Measurements from ENCODE around the gene NCOA7.
"Not testable (repeated sequence)": the region's sequence is repeated elsewhere in the genome, so short reads cannot be mapped to it uniquely, and the experiment has no call there.

Gene NCOA7

DNA sequence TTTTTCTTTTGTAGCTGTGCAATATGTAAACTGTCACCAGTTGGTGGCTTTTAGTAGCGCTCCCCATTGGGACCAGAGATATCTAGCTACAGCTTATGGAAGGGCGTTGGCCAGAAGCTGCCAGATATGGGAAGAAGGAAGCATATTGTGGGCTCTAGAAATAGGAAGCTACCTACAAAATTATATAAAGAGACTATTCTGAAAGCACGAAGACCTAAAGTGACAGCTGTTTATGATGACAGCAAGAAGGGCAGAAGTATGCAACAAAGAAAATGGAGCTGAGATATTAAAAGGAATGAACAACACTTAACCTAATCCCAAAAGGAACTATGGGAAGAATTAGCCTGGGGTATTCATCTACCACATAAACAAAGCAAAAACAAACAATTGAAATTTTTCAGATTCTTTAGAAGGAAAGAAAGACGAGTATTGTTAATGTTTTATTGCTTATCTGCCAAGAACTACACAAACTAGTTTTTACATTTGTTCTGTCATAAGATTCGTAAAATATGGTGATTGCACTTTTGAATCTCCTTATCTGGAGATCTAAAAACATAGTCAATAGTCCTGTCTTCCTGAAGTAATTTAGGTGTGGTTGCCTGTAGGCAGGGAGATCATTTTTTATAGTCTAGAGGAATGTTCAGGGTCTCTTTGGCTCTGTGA is 81.6 kb downstream of the NCOA7 start:
- DNase-seq: no peak

DNA sequence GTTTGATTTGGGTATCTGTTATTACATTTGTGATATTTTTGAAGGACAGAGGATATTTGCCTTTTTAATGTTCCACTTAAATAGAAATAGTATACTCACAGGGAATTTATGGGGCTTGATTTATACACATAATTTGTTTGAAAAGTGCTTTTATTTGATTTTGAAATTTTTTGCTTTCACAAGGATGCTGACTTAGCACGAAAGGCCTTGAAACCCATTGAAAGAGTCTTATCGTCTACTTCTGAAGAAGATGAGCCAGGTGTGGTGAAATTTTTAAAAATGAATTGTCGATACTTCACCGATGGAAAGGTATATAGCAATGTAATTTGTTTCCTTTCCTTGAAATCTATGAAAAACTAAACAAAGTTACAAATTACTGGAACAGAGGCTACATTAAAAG is 91.5 kb downstream of the NCOA7 start:
- DNase-seq: no peak

DNA sequence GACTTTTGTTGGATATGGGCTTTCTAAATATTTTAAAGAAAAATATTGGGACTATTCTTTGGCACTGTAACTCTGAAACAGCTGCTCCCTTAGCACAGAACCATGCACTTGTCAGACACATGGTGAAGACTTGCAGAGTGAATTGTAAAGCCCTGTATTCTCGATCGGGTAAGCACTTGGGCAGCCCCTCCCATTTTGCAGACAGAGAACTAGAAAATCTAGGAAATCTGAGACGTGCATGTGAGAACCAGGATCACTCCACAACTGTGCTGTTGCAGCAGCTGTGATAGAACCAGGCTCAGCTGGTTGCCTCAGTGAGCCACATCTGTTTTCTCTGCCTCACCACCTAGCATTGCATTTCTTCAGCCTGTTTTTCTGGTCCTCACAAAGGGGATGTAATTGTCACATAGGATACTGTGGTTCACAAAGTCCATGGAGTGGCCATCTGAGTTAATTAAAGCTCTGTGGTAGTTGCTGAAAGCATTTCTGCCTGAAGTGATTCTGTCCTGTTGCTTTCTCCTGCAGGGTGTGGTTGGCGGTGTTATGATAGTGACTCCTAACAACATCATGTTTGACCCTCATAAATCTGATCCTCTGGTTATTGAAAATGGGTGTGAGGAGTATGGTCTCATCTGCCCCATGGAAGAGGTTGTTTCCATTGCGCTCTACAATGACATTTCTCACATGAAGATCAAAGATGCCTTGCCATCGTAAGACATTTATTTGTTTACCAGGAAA is 94.0 kb downstream of the NCOA7 start:
- DNase-seq: no peak

DNA sequence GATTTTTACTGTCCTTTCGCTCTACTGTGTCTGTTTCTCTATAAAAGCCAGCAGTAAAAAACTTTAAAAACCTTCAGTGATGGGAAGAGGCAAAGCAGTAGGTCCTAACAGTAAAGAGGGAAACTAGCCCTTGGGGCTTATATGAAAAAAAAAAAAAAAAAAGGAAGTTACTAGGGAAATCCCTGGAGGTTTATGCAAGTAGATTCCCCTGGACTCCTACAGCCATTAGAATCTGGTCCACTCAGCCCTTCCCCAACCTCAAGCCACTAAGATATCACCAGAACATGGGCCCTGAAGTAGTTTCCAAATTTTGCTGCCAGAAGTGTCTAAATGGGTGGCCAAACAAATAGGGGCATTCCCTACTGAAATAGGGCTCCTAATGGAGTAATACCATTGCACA is 95.3 kb downstream of the NCOA7 start:
- no peak for DNase-seq

DNA sequence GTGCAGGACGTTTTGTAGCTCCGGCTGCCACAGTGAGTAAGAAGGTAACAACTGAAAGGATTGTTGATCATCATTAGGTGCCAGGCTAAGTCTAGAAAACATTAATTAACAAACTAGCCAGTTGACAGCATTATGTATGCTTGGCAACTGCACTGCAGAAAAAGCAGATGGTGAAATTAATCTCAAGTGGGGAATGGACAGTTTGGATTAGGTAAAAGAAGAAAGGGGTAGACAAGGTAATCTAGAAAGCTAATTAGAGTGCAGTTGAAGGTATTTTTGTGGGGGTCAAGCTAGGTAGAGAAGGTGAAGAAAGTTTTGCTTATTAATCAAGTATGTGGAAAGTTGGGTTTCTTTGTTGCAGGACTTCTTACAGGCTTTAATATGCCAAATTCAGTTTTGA is 96.2 kb downstream of the NCOA7 start:
- no peak for DNase-seq

DNA sequence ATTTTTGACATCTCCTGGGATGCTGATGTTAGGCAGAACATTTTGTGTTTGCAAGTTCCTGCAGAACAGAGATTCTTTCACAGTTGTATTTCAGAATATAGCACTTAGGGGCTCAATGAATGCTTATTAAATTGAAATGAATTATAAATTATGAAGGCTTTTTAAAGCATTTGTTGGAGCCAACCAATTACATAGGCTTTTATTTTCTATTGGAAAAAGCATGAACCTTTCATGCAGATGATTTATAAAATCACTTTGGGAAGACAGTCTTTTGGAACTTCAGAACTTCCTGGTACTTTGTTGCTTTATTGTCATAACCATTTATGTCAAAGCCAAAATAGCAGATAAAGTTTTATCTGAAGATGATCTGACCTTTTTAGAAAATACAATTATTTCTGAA is 96.6 kb downstream of the NCOA7 start:
- DNase-seq: no peak

DNA sequence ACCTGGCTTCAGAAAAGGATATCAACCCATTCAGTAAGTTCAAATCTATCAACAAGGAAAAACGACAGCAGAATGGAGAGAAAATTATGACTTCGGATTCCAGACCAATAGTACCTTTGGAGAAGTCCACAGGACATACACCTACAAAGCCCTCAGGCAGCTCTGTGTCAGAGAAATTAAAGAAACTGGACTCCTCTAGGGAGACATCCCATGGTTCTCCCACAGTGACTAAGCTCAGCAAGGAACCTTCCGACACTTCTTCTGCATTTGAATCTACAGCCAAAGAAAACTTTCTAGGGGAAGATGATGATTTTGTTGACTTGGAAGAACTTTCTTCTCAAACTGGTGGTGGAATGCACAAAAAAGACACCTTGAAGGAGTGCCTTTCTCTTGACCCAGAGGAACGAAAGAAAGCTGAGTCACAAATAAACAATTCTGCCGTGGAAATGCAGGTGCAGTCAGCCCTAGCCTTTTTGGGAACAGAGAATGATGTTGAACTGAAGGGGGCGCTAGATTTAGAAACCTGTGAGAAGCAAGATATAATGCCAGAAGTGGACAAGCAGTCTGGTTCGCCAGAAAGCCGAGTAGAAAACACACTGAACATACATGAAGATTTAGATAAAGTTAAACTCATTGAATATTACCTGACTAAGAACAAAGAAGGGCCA is 98.4 kb downstream of the NCOA7 start:
- DNase-seq: no peak

DNA sequence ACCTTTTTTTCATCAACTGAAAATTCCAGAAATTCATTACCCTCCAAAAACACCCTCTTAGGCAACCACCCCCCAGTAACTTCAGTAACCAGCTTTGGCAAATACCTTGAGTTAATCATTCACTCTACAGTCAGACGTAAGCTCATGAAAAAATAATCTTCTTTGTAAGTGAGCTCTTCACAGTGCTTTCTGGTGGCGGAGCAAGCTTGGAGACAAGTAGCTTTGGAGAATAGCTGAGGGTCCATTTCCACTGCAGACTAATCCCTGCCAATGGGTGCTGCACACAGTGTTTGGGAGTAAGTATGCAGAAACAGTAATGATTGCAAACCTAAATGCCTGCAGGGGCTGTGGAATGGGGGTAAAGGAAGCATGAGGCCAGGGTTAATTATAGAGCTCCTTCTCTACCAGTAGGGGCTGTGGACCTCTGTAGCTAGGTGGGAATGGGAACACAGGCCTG is 109.0 kb downstream of the NCOA7 start:
- DNase-seq: no peak

DNA sequence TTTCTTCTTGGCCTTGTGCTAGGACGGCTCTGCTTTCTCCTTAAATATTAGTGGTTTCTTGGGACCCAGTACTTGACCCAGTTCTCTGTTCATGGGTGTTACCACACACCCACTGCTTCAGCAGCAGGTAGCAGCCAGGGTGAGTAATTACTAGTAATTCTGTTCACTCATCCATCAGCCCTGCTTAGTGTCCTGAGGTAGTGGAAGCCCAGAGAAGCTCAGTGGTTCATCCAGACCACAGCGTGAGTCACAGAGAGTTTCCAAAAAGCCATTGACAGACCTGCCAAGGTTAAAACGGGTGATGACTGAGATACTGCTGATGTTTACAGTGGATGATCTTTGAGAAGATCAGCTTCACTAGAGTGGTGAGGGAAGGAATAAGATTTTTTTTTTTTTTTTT is 114.1 kb downstream of the NCOA7 start:
- DNase-seq: no peak

DNA sequence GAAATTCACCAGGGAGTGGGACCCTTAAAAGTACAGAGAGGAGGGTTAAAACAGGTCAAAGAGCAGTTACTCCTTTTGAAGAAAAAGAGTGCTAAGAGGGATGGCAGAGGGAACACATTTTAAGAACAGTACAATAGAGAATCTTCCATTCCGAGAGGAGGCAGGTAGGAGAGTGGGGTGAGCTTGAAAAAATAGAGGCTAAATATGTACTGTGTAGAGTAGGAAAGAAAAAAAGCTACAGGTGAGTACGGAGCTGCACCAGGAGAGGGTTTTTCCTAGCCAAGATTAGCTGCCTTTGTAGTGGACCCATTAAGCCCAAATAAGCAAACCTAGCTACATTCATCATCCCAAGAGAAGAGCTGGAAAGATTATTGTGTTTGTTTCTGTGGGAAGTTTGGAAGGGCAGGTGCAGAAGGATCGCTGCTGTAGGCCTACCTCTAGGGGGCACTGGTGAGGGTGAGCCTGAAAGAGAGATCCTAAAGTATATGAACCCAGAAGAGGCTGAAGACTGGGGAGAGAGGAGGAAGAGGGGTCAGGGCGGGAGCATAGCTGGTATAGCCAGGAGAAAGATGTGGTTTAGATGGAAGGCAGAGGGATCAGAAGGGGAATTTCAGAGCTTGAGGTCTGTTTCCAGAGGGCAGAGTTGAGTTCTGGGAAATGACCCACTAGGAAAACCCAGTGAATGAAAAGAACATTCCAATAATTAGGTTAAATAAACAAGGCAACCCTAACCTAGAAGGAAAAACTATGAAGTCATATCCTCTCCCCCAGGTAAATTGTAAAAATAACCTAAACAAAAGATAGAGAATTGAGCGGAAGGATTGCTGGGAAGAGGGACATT is 115.6 kb downstream of the NCOA7 start:
- DNase-seq: no peak

DNA sequence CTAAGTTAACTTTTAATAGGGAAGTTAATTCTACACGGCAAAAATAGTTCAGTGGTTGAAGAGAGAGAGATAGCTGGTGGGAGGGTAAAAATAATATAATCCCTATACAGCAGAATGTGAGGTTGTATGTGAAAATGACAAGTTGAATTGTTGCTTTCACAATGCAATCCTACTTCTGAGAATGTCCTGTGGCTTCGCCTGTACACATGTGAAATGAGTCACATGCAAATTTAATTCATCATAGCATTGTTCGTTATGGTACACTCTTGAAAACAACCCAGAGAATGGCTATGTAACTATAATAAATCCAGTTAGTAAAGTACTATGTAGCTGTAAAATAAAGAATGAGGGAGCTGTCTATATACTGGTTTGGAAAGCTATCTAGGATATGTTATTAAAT is 119.8 kb downstream of the NCOA7 start:
- DNase-seq: no peak

DNA sequence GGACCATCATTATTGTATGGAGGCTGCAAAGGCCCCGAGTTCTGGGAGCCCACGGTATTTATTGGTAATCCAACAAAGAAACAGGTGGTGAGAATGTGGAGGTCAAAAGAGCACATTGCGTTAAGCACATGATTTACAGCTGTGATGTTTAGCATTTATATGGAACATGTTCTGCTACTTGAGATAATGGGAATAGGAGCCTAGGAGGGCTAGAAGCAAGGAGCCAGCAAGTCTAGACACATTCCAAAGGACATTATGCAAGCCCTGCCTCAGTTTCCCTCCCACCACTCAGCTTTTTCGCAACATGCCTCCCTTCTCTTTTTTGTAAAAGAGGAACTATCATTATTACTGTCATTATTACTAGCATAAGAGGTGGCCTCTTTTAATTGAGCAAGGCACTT is 120.3 kb downstream of the NCOA7 start:
- not testable (repeated sequence) for DNase-seq

DNA sequence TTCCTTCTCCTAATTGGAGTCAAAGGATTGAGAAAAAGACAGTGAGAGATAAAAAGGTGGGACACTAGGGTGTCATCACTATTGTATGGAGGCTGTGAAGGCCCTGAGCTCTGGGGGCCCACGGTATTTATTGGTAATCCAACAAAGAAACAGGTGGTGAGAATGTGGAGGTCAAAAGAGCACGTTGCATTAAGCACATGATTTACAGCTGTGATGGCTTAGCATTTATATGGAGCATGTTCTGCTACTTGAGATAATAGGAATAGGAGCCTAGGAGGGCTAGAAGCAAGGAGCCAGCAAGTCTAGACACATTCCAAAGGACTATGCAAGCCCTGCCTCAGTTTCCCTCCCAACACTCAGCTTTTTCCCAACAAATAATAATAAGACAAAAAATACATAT is 121.7 kb downstream of the NCOA7 start:
- DNase-seq: not testable (repeated sequence)

DNA sequence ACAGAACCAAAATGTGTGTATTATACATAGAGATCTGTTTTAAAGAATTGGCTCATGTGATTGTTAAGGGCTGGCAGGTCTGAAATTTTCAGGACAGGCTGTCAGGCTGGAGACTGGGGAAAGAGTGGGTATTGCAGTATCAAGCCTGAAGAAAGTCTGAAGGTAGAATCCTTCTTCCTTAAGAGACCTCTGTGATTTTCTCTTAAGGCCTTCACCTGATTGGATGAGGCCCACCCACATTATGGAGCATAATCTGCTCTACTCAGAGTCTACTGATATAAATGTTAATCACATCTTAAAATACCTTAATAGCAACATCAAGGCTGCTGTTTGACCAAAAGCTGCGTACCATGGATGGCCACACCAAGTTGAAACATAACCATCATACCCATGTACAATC is 122.4 kb downstream of the NCOA7 start:
- no peak for DNase-seq

DNA sequence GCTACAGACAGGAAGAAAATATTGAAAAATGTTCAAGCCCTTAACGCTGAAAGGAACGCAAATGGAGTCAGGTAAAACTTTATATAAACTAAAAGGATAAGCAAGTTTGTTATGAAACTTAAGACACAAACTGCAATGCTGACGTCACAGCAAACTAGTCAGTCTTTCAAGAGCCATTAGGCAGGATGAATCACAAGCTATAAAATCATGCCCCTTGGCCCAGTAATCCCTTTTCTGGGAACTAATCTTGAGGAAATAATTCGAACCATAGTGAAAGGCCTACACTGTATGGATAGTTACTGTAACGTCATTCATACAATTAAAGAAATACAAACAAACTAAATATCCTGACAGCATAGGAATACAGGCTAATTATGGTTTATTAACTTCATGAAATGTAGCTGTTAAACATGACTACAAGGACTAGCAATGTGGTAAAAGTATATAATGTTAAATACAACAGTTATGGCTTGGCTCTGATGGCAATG is 123.1 kb downstream of the NCOA7 start:
- DNase-seq: no peak

DNA sequence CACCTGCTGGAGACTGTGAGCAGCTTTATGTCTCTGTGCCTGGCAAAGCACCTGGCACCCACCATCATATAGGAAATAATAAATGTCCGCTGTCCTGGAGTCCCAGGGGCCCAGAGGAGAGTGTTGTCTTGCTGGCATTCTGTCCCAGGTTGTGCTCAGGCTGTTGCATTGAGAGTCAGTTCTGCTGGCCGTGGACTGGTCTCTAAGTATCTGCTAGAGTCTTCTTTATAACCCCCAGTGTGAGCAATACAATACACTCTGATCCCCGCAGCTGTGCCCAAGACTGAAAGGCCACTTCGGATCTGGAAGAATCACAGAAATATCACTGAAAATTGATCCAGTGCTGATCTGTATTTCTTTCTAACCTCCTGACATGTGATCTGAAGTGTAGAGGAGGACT is 127.5 kb downstream of the NCOA7 start:
- no peak for DNase-seq

DNA sequence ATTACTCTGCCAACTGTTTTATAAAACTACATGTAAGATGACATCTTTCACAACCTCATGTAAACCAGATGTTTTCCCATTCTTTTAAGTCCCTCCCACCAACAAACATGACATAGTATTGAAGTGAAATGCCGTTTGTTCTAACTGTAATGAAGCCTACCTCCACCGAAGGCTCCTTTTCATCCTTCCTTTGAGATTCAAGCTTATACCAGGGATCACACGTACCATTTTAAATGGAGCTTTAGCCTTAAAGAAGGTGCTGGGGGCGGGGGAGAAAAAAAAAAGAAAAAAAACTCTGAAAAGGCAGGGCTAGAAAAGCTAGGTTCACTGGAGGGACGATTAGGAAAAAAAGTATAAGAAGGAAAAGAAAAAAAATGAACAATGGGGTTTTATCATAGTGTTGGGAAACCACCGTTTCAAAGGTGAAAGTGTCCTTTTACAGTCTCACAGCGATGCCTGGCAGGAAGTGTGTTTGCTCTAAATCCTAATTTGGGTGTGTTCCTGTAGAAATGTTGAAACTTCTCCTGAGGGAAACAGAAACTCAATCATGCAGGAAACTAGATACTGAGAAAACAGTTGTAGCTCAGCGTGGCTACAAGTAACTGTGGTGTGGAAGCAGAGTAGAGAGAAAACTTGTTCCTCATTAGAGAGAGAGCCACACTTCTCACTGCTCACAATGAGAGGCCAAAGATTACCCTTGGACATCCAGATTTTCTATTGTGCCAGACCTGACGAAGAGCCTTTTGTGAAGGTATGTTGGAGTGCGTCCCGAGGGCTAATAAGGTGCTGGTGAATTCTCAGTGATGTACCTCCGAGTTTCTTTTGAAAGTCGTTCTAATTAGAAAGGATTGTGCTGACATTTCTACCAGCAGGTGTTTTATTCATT is 128.2 kb downstream of the NCOA7 start:
- no peak for DNase-seq

DNA sequence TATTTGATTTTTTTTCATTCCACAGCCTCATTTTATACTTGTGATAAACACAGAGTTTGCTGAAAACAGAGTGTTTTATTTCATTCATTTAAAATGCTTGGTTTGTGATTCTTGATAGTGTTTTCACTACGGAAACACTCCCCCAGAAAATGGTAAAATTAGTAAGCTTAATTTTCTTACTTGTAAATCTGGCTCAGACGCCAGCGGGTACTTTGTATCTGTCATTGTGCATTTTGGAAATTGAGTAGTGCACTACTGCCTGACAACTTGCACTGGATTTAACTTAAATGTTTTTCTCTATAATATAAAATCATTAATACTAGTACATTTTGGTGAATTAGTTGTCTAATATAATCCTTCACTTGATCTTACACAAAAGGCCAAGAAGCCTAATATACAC is 128.9 kb downstream of the NCOA7 start:
- no peak for DNase-seq

DNA sequence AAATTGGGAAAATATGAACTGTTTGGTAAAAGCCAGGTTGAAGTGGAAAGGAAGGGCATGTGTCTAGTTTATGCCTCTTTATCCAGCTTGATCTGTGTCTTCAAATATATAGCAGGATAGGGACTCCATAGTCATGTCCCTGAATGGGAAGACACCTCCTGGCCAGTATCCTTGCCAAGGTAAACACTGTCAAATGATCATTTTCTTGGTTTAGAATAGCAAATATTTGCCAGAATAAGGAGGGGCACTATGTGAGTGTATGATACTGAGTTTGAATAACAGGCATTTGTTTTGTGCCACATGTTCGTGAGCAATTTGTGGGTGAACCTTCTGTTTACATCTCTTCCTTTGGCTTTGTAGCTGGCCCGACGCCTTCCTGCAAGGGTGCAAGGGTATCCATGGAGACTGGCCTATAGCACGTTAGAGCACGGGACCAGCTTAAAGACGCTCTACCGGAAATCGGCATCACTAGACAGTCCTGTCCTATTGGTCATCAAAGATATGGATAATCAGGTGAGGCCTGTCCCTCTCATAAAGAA is 131.6 kb downstream of the NCOA7 start:
- DNase-seq: no peak

DNA sequence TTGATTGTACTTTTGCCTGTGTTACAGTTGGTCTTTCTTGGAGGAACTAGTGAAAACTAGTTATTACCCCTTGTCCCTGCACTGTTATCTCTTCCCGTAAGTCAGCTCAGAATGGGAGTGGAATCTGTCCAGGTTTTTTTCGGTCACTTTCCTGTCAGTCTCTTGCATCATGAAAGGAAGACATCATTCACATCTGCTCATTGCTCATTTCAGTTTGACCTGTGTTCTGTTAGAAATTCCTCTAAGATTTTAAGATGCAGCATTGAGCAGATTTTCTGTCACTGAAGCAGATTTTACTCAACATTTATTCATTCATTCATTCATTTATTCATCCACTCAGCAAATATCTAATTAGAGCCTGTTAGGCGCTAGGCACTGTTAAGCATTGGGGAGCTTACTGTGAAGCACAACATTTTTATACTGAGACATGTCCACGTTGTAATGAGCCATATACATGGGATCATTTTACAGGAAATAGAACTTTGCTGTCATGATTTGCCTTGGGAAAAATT is 132.7 kb downstream of the NCOA7 start:
- no peak for DNase-seq

DNA sequence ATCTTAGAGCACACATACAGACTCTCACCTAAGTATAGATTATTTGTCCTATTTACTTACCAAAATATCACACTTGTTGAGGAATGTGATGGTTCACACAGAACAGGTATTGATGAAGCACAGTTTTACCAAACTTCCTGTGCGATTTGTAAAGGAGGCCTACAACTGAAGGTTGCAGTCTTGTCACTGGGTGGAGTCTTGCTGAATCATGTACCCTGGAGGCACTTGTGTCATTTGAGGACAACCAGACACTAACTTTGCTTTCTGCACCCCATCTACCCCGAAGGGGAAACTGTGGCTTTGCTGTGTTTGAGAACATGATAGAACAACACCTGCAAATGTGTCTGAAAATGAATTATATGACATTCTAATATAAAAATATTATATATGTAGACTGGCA is 133.4 kb downstream of the NCOA7 start:
- no peak for DNase-seq
